ENCODE data around the gene TCF12. TPM values are rescaled to one million over a fixed set of nuclear protein-coding genes. Genes with fewer than 3 reads are reported as not detected.

TCF12 gene
- total RNA-seq, 4 donors from 2014 or later = 105 to 446 (median 180) TPM

DNA sequence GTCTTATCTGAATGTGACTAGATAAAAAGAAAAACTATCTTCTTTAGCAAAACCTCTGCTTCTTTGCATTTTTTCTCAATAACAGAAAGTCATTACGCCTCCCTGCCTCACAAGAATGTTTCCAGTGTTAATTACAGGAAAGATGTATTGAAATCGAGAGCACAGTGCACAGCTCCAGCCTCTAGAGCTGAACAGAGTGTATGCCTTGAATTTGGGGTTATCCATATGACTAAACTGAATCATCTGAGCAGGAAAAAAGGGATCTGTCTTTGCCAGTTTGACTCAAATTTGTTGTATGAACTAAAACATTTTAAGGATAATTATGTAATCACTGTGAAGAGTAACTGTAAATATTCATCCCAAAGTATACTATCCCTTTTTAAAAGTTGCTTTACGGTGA, 308.7 kb downstream of the TCF12 start:
- Histone ChIP-seq H3K4me3 (no peak overlapping the region), H3K27me3 (no peaks in the 10 kb centered on the region), H3K27ac (no peak overlapping the region), H3K36me3 (no peaks in the 10 kb centered on the region), H3K9me3 (no peaks in the 10 kb centered on the region), H3K4me1 (peaks cover 0 to 8% (median 2%) of the 10 kb centered on the region in 4 donors)
- DNase-seq = no peak
- TF ChIP-seq, protein P1, sequence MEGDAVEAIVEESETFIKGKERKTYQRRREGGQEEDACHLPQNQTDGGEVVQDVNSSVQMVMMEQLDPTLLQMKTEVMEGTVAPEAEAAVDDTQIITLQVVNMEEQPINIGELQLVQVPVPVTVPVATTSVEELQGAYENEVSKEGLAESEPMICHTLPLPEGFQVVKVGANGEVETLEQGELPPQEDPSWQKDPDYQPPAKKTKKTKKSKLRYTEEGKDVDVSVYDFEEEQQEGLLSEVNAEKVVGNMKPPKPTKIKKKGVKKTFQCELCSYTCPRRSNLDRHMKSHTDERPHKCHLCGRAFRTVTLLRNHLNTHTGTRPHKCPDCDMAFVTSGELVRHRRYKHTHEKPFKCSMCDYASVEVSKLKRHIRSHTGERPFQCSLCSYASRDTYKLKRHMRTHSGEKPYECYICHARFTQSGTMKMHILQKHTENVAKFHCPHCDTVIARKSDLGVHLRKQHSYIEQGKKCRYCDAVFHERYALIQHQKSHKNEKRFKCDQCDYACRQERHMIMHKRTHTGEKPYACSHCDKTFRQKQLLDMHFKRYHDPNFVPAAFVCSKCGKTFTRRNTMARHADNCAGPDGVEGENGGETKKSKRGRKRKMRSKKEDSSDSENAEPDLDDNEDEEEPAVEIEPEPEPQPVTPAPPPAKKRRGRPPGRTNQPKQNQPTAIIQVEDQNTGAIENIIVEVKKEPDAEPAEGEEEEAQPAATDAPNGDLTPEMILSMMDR (IDR thresholded peaks at IDR 0.05) = no peak
- in situ Hi-C loops (cut with MboI; ENCODE audit: low pct_ligation_motif_present in 1 of 4, low pct_unique_long_range_greater_than_20kb in 1 of 4, low sequenced_read_pairs in 3 of 4) (no loop called here), intact Hi-C loops (cut with DNase I; ENCODE audit: low total_unique reads) (no loop called here)
- WGBS, 2 donors (ENCODE audit: low coverage in 1 of 2) = 69 to 80% methylated on average over 3 of the region's 3 CpGs

DNA sequence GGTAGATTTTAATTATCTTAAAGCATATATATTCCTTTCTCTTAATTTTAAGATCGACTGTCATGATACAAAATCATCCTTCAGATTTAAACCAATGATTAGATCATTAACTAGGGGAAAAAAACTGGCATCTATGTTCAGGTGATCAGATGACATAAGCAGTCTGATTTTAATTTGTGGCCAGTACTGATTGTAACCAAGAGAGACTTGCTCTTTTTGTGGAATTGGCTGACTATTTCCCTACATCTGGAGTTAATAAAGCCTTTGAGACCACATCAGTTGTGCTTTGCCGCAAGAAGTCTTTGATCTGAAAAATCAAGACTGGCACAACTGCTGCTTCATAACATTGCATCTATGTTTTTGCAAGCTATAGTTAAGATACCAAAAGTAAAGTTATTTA, 309.5 kb downstream of the TCF12 start:
- Histone ChIP-seq H3K27me3 (no peaks in the 10 kb centered on the region), H3K4me3 (no peak overlapping the region), H3K4me1 (peaks cover 0 to 8% (median 1%) of the 10 kb centered on the region in 4 donors), H3K9me3 (no peaks in the 10 kb centered on the region), H3K27ac (no peak overlapping the region), H3K36me3 (peaks cover 0 to 5% (median 2%) of the 10 kb centered on the region in 4 donors)
- intact Hi-C loops (cut with DNase I; ENCODE audit: low total_unique reads) (no loop called here), in situ Hi-C loops (cut with MboI; ENCODE audit: low pct_ligation_motif_present in 1 of 4, low pct_unique_long_range_greater_than_20kb in 1 of 4, low sequenced_read_pairs in 3 of 4) (no loop called here)
- no peak for TF ChIP-seq POLR2AphosphoS5 (IDR thresholded peaks at IDR 0.05)
- TF ChIP-seq, protein P1 (IDR thresholded peaks at IDR 0.05) = no peak
- DNase-seq = no peak
- 83 to 90% methylated on average over 2 of the region's 2 CpGs for WGBS, 2 donors (ENCODE audit: low coverage in 1 of 2)

DNA sequence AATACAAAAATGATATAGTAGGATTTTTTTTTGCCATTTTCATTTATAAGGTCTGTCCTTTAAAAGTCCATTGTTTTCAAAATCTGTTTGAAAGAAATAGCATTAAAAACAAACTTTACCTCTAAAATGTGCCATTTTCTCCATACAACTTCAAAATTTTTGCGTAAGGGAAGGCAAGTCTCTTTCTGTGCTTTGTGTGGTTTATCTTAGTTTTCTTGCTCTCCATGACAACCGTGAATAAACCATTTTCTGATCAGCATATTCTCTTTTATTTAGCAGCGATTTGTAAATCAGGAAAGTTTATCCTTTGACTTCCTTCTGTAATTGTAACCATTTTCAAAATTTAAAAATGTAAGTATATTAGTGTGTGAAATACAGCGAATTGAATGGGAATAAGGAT, 310.0 kb downstream of the TCF12 start:
- peaks cover 0 to 8% (median 0%) of the 10 kb centered on the region in 4 donors for H3K4me1 ChIP-seq
- in situ Hi-C loops (cut with MboI; ENCODE audit: low pct_ligation_motif_present in 1 of 4, low pct_unique_long_range_greater_than_20kb in 1 of 4, low sequenced_read_pairs in 3 of 4) = no loop called here
- no peak for DNase-seq
- H3K36me3 ChIP-seq = peaks cover 0 to 9% (median 3%) of the 10 kb centered on the region in 4 donors
- WGBS, 2 donors (ENCODE audit: low coverage in 1 of 2) = 75 to 87% methylated on average over 4 of the region's 4 CpGs
- H3K4me3 ChIP-seq = no peak overlapping the region
- H3K27me3 ChIP-seq = no peaks in the 10 kb centered on the region
- H3K9me3 ChIP-seq = no peaks in the 10 kb centered on the region
- intact Hi-C loops (cut with DNase I; ENCODE audit: low total_unique reads) = no loop called here
- no peak for TF ChIP-seq POLR2AphosphoS5 (IDR thresholded peaks at IDR 0.05)
- no peak for TF ChIP-seq POLR2A (IDR thresholded peaks at IDR 0.05)
- no peak for TF ChIP-seq EP300 (IDR thresholded peaks at IDR 0.05; ENCODE audit: low read depth)
- TF ChIP-seq, protein P1 (IDR thresholded peaks at IDR 0.05) = no peak
- no peak overlapping the region for H3K27ac ChIP-seq

DNA sequence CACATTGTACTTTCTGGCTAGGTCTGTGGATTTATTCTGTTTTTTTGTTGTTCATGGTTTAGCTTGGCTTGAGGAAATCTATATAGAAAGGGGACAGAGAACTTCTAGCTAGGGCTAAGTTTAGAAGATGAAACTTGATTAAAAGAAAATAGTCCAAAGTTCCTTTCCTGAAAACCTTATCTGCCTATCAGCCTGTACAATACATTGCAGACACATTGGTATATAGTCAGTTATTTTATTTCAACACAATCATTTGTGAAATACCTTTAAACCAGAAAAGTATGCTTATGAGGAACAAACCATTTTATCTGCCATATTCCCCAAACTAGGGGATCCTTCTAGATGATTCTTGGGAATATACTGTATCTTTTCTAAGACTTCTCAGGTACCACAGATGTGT, 310.6 kb downstream of the TCF12 start:
- intact Hi-C loops (cut with DNase I; ENCODE audit: low total_unique reads) = no loop called here
- Histone ChIP-seq H3K27me3 (no peaks in the 10 kb centered on the region), H3K36me3 (peaks cover 0 to 15% (median 3%) of the 10 kb centered on the region in 4 donors), H3K4me3 (no peak overlapping the region), H3K27ac (no peak overlapping the region), H3K4me1 (peaks cover 0 to 8% (median 0%) of the 10 kb centered on the region in 4 donors), H3K9me3 (no peaks in the 10 kb centered on the region)
- in situ Hi-C loops (cut with MboI; ENCODE audit: low pct_ligation_motif_present in 1 of 4, low pct_unique_long_range_greater_than_20kb in 1 of 4, low sequenced_read_pairs in 3 of 4) = no loop called here
- no peak for DNase-seq
- TF ChIP-seq, protein P1 (IDR thresholded peaks at IDR 0.05) = no peak
- no peak for TF ChIP-seq POLR2AphosphoS5 (IDR thresholded peaks at IDR 0.05)
- TF ChIP-seq POLR2A (IDR thresholded peaks at IDR 0.05) = no peak
- TF ChIP-seq EP300 (IDR thresholded peaks at IDR 0.05; ENCODE audit: low read depth) = no peak

Data from transverse colon (tissue), 4 donors.